Activated CD4-positive, CD25-positive, alpha-beta regulatory T cell treated with anti-CD3 and anti-CD28 coated beads, Interleukin-2, amount 50 U/mL, for 72 hours (primary cell): ENCODE measurements around the gene SYP.
"Not testable (repeated sequence)": the region's sequence is repeated elsewhere in the genome, so short reads cannot be mapped to it uniquely, and the experiment has no call there.

ENCODE experiments used
- DNase-seq: peaks from one replicate; pipeline ENCODE4 v3.0.0; 2021

The SYP gene

DNA sequence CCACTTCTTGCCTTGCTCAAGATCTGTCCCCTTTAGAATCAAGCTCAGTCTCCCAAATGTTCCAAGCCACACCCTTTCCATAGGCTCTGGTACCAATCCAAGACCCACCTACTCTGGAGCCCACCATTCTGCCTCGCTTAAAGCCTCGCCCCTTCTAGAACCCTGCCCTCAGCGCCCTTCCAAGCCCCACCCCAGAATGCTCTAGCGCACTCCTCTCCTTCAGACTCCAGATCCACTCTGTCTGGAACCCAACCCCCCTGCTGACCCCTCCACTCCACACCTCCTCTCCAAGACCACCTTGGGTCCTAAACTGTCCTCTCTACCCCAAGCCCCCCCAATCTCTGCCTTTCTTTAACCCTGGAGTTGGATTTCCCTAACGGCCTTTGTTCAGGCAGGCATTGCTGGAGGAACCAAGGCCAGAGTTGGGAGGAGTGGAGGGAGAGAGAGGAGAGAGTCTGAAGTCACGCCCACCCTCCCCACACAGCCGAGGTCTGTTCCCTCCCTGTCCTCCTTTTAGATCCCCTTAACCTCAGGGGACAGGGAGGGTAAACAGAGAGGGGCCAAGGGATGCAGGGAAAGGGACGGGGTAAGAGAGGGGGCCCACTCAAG is 11.4 kb downstream of the SYP start:
- no peak for DNase-seq

DNA sequence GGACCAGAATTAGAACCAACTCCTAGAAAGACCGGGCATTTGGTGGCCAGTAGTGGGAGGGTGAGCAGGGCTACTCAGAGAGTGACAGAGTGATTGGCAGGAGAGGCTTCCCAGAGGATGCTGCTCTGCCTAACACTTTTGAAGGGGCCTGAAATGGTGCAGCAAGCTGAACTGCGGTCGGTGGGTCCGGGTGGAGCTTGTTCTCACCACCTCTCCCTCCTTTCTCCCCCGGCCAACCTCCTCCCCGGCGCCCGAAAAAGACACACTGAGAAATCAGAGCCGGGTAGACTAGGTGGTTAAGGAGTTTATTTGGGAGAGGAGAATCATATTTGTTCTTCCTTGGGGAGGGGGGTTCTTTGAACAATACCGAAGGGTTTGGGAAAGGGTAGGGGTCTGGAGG is 12.5 kb downstream of the SYP start:
- no peak for DNase-seq

DNA sequence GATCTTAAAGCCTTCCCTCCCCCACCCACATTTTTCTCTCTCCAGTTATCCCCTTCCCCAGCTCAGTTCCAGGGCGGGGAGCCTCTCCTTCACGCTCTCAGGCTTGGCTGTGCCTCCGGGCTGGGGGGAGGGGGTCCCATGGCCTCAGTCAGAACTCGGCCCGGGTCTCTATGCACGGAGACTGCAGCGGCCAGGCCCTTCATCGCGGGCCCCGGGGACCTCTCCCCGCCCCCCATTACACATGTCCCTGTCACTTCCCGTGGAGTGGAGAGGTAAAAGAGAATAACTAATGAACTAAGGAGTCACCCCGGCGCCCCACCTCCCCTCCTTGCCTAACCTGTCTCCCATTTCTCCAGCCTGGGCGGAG is 13.0 kb downstream of the SYP start:
- no peak for DNase-seq

DNA sequence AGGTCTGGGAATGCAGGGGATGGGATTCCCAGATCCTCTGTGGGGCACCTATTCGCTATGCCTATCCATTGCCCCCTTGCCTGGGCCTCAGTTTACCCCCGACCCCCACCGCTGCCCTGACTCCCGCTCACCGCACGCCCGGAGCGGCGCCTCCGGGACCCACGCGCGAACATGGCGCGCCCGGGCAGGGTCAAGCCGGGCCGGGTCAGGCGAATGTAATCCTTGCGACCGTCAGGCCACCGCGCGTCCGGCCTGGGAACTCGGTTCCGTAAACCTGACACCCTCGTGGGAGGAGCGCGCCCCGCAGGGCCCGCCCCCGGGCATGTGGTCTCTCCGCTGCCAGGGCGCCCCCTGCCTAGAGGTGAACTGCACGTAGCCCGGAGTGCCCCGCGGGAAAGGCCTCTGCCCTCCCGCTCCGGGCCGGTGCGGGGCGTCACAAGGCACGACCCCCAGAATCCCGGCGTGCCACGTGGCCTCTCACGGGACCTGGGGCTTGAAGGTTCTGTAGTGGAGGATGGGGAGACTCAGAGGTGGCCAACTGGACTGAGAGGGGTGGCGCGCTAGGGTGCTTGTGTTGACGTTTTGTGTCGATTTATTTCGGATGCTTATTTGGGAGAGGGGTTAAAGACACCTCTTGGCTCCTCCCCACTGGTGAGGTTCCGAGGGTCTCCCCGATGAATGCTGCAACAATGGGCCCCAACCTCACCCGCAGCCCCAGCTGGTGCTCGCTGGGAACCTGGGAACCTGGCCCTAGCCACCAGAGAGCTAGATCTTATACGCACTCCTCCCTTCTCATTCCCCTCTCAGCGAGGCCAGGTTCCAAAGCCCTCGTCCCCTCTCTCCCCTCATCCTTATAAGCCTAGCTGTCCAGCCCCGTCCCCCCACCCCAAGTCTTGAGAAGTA is 13.6 kb downstream of the SYP start, which contains the start of gene PRICKLE3:
PRICKLE3 (minus strand) TSS at position 249 of the 903 bp plus-strand sequence; CDS start at position 173, 76 bp downstream.
- peak; percentile 69 for DNase-seq

DNA sequence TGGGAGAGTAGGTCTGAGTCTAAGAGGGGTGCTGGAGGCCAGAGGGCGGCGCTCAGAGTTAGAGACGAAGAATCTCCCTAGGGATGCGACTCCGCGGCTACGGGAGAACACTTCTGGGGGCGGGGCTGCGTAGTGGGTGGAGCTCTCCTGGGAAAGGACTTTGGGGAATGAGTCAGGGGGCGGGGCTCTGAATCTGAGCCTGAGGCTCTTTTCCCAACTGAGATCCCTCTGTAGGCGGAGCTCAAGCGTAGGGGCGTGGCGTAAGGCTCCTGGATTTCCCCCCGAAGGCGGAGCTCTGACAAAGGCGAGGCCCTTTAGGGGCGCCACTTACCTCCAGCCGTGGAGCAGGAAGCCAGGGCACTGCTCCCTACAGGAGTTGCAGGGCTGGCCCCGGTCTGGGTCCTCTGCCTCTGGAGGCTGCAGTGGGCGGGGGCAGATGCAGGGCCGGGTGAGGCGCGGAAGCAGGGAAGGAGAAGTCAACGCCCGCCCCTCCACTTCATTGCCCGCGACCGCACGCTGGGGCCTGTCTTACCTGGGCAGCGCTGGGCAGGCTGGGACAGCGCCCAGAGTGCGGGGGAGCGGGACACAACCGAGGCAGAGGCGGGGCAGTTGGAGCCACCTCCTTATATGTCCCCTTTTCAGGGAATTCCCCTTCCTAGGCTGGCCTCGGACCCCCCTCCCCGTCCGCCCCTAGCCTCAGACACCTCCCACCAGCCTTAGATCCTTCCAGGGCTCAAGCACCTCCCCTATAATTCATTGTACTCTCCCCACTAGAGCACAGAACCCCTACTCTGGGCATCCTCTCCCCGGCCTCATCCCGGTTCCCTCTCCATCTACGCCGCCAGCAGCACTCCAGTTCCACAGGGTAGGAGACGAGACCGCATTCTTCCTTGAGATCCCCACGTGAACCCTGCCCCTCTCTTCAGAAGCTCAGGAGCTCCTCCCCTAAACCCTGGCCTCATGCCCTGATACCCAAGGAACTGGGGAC is 15.4 kb downstream of the SYP start:
- no peak for DNase-seq

DNA sequence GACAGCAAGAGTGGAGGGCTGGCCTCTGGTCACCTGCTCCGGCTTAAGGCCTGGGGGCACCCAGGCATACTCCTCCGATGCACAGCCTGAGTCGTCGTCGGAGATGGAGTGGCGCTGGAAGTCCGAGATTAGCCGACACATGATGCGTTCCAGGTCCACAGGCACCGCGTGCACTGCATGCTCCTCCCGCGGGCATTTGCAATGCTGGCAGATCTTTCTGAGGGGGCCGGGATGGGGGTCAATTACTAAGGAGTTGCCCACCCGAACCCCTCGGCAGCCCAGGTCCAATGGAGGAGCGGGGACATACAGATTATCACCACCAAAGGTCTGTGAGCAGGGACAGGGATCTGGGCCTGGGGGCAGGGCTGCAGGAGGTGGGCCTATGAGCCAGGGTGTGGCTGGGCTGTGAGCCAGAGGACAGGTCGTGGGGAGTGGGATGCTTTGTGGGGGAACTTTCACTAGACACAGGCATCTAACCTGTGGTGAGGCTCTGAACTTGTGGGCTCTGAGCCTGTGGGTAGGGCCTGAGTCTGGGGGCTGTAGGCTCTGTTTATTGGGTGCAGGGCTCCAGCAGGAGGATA is 16.2 kb downstream of the SYP start:
- no peak for DNase-seq

DNA sequence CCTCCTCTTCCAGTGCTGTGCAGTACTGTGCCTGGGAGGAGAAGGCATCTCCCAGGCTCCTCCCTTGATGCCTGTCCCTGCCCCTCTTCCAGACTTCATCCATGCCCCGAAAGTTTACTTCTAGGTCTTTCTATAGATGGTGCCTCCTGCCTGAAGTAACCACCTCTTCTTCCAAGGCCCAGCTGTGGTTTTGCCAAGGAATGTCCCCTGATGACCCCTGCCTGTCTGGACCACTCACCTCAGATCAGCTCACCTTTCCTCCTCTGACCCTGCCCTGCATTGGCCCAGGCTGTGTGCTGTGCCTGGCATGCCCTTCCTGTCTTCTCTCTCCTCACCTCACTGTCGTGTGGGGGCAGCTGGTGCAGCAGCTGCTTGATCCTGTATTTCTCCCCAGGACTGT is 20.6 kb downstream of the SYP start:
- no peak for DNase-seq

DNA sequence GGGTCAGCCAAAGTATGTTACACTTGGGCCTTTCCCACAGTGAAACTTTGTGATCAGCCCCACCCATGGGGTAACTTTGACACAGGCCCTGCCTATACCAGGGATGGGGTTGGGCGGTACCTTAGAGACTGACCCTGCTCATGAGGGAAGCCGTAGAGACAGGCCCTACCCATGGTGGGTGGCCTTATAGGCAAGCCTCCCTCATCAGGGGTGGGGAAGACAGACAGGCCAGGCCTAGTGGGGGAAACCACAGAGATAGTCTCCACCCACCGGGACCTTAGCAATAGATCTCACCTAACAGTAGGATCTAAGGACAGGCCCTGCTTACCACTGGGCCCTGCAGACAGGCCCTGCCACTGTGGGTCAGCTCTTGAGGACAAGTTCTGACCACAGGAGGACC is 21.5 kb downstream of the SYP start:
- DNase-seq = no peak

DNA sequence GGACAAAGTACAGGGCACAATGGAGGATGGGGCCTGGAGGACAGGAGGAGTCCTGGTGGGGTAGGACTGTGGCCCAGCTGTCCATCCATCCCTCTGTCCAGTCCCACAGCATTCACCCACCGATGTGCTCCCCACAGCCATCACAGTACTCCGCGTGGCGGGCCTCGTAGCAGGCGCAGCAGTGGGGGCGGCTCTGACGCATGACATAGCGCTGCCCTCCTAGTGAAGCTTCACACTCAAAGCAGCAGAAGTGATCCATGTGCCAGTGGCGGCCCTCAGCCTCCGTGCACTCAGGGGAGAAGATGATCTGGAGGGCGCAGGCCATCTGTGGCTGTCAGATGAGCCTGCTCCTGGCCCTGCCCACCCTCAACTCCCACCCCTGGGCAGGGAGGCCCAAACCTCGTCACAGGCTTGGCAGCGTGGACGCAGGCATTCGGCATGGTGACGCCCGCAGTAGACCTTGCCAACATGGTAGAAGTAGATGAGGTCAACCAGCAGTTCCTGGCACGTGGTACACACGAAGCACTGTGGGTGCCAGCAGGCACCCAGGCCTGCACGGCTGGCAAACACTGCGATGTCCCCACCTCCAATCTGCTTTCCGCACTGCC is 22.0 kb downstream of the SYP start:
- DNase-seq = no peak

DNA sequence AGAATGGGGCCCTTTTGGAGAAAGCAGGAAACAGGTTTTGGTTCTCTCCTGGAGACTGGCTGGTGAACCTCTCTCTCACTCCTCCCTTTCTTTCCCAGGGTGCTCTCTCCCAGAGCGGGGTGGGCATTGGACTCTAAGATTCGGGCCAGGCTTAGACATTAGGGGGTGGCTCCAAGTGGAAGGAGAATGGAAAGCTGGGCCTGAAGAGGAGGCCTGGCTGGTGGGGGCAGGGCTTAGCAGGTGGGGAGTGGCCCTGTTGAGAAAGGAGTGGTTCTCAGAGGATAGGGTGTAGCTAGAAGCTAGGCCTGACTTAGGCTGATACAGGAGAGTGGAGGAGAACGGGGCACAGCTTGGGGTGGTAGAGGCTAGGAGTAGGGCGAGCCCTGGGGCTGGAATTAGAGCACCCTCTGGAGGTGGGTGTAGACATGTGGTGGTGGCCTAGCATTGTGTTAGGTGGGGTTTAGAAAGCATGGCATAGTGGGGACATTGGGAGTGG is 22.6 kb downstream of the SYP start:
- no peak for DNase-seq

DNA sequence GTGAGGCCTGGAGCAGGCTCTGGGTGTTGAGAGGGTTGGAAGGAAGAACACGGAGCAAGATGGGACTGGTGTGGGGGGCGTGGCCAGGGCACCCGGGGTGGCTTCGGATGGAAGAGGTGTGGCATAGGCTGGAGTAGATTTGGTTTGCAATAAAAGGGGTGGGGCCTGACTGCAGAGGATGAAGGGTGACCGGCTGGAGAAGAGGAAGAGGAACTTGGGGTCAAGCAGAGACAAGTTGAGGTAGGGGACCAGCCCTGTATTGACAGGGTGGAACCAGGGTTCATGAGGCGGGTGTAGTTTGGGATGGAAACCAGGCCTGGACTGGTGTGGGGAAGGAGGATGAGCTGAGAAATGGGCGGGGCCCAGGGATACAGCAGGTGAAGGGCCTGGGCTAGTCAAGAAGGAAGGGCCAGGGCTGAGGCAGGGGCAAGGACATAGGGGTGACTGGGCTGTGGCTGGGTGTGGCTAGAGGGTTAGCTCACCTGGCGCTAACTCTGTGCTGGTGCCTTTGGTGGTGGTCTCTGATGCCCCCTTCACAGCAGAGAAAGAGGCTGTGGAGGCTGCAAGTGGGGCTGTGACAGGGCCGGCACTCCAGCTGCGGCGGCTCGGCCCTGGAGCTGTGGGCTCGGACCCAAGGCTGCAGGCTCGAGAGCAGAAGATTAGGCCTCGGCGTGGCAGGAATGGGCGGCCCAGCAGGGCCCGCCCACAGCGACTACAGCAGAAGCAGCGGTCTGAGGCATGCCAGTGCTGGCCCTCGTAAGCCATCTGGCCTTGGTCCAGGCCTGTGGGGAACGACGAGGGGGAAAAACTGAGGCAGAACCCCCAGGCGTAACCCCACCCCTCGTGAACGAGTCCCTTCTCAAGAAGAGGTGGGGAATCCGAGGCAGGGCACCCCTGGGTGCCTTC is 23.3 kb downstream of the SYP start:
- DNase-seq = no peak

DNA sequence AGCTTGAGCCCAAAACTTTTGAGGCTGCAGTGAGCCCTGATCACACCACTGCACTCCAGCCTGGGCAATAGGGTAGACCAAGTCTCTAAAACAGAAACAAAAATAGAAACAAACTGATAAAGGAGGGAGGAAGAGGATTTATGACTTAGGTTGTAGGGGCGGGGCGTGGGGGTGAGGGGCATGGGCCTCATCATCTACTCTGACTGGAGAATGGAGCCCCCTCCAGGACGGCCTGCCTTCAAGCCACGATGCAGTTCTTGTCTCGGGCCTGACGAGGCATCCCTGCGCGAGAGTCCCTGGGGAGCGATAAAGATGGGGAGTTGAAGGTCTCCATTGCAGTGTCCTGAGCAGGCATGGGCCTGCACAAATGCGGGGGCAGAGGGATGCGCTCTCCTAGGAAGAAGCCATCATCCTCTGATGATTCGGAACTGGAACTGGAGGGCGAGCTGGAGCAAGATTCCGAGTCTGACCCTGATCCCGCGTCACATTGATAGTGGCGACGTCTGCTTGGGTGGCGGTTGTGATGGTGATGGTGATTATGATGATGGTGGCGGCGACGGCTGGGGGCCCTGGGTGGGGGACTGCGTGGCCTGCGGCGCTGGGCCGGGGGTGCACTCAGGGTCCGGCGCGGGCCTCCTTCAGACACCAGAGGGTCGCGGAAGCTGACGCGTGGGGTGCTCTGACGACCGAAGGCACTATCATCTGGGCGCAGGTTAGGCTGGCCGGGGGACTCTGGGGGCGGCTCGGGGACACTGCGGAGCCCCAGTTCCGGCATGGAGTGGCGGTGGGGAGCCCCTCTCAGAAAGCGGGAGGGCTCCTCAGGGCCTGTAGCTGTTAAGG is 24.3 kb downstream of the SYP start:
- DNase-seq = no peak

DNA sequence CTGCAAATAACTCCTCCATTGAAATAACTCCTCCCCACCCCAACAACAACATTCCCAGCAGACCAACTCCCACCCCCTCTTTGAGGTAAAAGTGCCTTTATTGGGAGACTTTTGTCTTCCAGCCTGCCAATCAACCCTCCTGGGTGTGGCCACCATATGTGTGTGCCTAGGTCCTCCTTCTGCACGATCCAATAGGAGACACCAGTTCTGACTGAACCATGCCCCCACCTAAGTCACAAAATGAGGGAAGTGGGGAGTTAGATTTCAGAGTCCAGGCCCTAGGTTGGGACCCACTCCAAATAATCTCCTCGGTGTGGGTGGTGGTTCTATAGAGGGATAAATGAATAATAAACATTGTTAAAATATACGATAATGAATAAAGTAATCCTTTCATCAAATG is 25.3 kb downstream of the SYP start:
- DNase-seq = no peak

DNA sequence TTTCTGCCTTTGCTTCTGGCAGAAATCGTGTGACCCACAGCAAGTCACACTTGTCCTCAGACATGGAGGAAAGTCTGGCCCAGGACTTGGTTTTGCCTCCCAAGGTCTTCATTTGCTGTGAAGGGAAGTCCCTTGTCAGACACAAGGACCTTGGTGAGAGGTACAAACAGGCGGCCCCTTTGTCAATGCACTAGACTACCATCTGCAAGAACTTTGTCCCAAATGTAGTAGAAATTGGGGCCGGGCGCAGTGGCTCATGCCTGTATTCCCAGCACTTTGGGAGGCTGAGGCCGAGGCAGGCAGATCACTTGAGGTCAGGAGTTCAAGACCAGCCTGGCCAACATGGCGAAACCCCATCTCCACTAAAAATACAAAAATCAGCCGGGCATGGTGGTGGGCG is 26.4 kb downstream of the SYP start:
- not testable (repeated sequence) for DNase-seq

DNA sequence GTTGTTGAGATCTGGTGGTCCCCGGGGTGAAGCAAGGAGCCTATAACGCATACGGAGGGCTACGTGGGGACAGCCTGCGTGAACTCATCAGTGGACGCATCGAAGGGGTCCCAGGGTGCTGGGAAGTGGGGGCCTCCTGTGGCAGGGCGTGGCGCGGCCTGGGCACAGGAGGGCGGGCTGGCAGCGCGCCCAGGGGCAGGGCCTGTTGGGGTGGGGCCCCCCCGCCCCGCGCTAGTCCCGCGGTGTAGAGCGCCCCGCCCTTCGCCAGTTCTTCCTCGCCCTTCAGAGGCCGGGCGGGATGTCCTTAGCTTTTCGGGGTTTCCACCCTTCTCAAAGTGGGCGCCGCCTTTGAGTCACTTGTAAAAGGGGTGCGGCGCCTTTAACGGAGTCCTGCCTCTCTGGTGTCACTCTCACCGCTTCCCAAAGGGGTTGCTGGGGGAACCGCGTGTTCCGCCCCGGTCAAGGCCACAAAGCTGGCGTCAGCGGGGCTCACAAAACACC is 27.7 kb downstream of the SYP start:
- peak; percentile 68 for DNase-seq

DNA sequence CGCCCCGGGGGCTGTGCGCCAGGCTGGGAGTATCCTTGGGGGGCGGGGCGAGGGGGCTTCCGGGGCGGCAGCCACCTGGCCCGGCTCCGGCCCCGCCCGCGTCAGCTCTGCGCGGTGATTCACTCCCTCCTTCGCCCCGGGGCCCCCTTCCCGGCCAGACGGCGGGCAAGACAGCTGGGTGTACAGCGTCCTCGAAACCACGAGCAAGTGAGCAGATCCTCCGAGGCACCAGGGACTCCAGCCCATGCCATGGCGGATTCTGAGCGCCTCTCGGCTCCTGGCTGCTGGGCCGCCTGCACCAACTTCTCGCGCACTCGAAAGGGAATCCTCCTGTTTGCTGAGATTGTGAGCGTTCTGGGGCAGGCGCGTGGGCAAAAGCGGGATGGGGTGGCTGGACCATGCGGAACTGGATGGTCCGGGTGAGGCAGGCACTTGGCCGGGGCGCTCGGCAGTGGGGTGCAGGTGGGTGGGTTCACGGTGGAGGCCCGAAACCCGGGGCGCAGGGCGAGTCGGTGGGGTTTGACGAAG is 28.2 kb downstream of the SYP start, which contains the start of gene PLP2:
PLP2 (plus strand) TSS at position 147 of the 528 bp plus-strand sequence; CDS start at position 250, 103 bp downstream.
- peak; percentile 66 for DNase-seq

DNA sequence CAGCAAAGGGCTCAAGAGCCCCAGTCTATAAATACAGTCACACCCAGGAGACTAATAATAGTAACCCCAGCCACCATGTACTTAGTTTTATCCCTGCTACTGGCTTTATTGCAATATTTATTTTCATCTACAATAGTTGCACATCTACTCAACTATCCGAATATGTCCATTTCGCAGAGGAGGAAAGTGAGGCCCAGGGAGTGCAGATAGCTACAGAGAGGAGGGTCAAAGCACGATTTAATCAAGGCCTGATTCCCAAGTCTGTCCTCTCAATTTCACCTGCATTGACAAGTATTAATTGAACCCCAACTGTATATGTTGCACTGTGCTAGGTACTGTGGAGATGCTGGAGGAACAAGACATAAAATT is 32.3 kb downstream of the SYP start:
- DNase-seq = no peak

DNA sequence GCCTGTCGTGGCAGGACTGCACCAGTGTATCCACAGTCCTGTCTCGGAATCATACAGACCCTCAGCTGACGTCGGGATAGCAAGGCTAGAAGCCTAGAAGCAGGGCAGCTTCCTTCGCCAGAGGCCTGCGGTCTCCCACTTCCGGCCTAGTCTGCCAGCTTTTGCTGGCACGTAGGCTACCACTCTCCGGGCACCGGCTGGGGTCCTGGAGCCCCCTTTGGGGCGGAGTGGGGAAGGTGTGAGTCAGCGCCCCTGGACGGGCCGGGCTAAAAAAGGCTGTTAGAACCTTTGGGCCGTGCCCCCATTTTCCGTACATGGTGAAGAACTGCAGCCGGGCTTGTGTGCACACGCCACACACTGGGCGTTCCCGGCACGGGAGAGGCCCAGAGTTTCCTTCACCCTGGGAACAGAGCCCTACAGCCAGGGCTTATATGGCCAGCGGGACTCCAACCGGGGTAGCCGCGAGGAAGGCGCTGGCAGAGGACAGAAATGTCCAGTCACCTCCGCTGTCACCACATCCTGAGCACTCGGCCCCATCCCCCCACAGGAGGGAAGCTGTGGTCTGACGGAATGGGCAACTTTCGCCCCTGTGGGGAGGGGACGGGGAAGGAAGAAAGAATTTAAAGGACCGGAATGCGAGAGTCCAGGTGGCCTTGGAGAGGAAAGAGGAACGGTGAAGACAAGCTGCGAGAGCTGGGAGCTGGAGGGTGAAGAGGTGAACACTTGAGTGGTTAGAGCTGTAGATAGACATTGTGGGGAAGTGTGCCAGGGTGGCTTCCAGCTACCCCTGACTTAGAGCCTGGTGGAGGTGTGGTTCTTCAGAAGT is 32.9 kb downstream of the SYP start:
- DNase-seq = peak; percentile 64
